ENCODE results near the gene ITK. TPM values are rescaled to one million over a fixed set of nuclear protein-coding genes. Genes with fewer than 3 reads are reported as not detected.

Gene ITK
- total and polyA plus RNA-seq, 4 donors = 0.35 to 1.5 (median 0.43) TPM

GRCh38 chr5:157203417-157203816 is 22.8 kb downstream of the ITK start:
- Histone ChIP-seq H3K27ac (ENCODE audit: low read depth in 1 of 2, low read length in 2 of 2) (no peak overlapping the region), H3K27me3 (ENCODE audit: control insufficient read depth in 4 of 4, insufficient read depth in 4 of 4, low read length in 3 of 4) (peaks cover 0 to 4% (median 0%) of the 10 kb centered on the region in 4 donors), H3K9ac (ENCODE audit: low read depth in 1 of 2, low read length in 2 of 2) (no peak overlapping the region), H3K4me3 (ENCODE audit: low read depth in 1 of 3, low read length in 3 of 3) (no peak overlapping the region), H3K4me1 (ENCODE audit: control insufficient read depth in 4 of 4, insufficient read depth in 4 of 4, low read length in 3 of 4) (no peaks in the 10 kb centered on the region), H3K36me3 (ENCODE audit: control insufficient read depth in 4 of 4, insufficient read depth in 3 of 4, low read depth in 1 of 4, low read length in 3 of 4) (no peaks in the 10 kb centered on the region), H3K9me3 (ENCODE audit: control insufficient read depth in 4 of 4, low read length in 3 of 4) (peaks cover 0 to 2% (median 0%) of the 10 kb centered on the region in 4 donors)
- DNase-seq (ENCODE audit: low spot score) = no peak
- 39% methylated on average over 4 of the region's 4 CpGs for WGBS
- no peak for TF ChIP-seq ZBTB33 (IDR thresholded peaks at IDR 0.05)

GRCh38 chr5:157204765-157205164 is 24.1 kb downstream of the ITK start:
- WGBS = 69% methylated on average over 4 of the region's 4 CpGs
- H3K9me3 ChIP-seq (ENCODE audit: control insufficient read depth in 4 of 4, low read length in 3 of 4) = peaks cover 0 to 2% (median 0%) of the 10 kb centered on the region in 4 donors
- H3K4me3 ChIP-seq (ENCODE audit: low read depth in 1 of 3, low read length in 3 of 3) = no peak overlapping the region
- DNase-seq (ENCODE audit: low spot score) = no peak
- no peaks in the 10 kb centered on the region for H3K36me3 ChIP-seq (ENCODE audit: control insufficient read depth in 4 of 4, insufficient read depth in 3 of 4, low read depth in 1 of 4, low read length in 3 of 4)
- H3K9ac ChIP-seq (ENCODE audit: low read depth in 1 of 2, low read length in 2 of 2) = no peak overlapping the region
- H3K4me1 ChIP-seq (ENCODE audit: control insufficient read depth in 4 of 4, insufficient read depth in 4 of 4, low read length in 3 of 4) = no peaks in the 10 kb centered on the region
- TF ChIP-seq ATF3 (IDR thresholded peaks at IDR 0.05) (no peak), JUND (IDR thresholded peaks at IDR 0.05) (no peak), YY1 (IDR thresholded peaks at IDR 0.05) (no peak), NR2F2 (IDR thresholded peaks at IDR 0.05) (no peak), MAX (IDR thresholded peaks at IDR 0.05) (no peak), FOXA1 (IDR thresholded peaks at IDR 0.05) (no peak), CTCF (IDR thresholded peaks at IDR 0.05; ENCODE audit: low read depth, low read length, missing input control) (no peak), RAD21 (IDR thresholded peaks at IDR 0.05) (no peak), SP1 (IDR thresholded peaks at IDR 0.05) (no peak), REST (IDR thresholded peaks at IDR 0.05) (no peak), ZBTB33 (IDR thresholded peaks at IDR 0.05) (no peak), TAF1 (conservative IDR thresholded peaks at IDR 0.05) (no peak), GABPA (IDR thresholded peaks at IDR 0.05 in 1 of 2, conservative IDR thresholded peaks at IDR 0.05 in 1 of 2) (no peak)
- H3K27me3 ChIP-seq (ENCODE audit: control insufficient read depth in 4 of 4, insufficient read depth in 4 of 4, low read length in 3 of 4) = no peaks in the 10 kb centered on the region
- no peak overlapping the region for H3K27ac ChIP-seq (ENCODE audit: low read depth in 1 of 2, low read length in 2 of 2)
